K562 (cell line): ENCODE measurements around the gene PRKAG1. TPM values are rescaled to one million over a fixed set of nuclear protein-coding genes. Genes with fewer than 3 reads are reported as not detected.

Experiments used
- ARID3B ChIP-seq: fragments of 250-450 bp; sonication (Bioruptor Pico); IDR thresholded peaks from 2 replicates; pipeline ENCODE4 v1.4.0; 2020; ENCODE audit warnings: borderline replicate concordance
- ATF1 ChIP-seq, 2 experiments: fragments of 450-650 bp in 1 of 2; IDR thresholded peaks; 2 replicates each; pipeline ENCODE4 v1.6.1; 2016; ENCODE audit warnings: missing compliant biosample characterization in 1 of 2, missing genetic modification characterization in 1 of 2
- CHCHD3 ChIP-seq: fragments of 250-450 bp; sonication (Bioruptor Pico); IDR thresholded peaks from 2 replicates; pipeline ENCODE4 v2.1.2; 2022; ENCODE audit warnings: mild to moderate bottlenecking
- E2F6 ChIP-seq, 2 experiments: IDR thresholded peaks; 2 replicates each; pipeline ENCODE4 v1.6.1; 2011; ENCODE audit warnings: borderline replicate concordance in 1 of 2, control low read depth in 1 of 2, low read depth in 1 of 2, low read length in 1 of 2, mild to moderate bottlenecking in 1 of 2, mixed read lengths in 1 of 2, moderate library complexity in 1 of 2; ENCODE audit not compliant: insufficient read depth in 1 of 2, insufficient read length in 1 of 2, poor library complexity in 1 of 2, severe bottlenecking in 1 of 2; ENCODE audit errors: extremely low read depth in 1 of 2
- E2F8 ChIP-seq: fragments of 450-650 bp; IDR thresholded peaks from 2 replicates; pipeline ENCODE4 v1.7.1; 2018; ENCODE audit warnings: mild to moderate bottlenecking, low read depth; ENCODE audit not compliant: partially characterized antibody
- GTF2B ChIP-seq: IDR thresholded peaks from 2 replicates; pipeline ENCODE4 v1.6.1; 2011; ENCODE audit not compliant: insufficient read length; ENCODE audit errors: extremely low read depth
- KDM2B ChIP-seq: fragments of 250-450 bp; sonication (Bioruptor Pico); IDR thresholded peaks from 2 replicates; pipeline ENCODE4 v1.8.0; 2021; ENCODE audit warnings: mild to moderate bottlenecking, moderate library complexity
- KDM5B ChIP-seq: fragments of 200-600 bp; sonication (generic); IDR thresholded peaks from 2 replicates; pipeline ENCODE4 v1.6.1; 2012; ENCODE audit warnings: low read depth, mild to moderate bottlenecking, moderate library complexity, low read length, control low read depth, inconsistent platforms; ENCODE audit not compliant: insufficient replicate concordance
- LEF1 ChIP-seq: fragments of 450-650 bp; IDR thresholded peaks from 2 replicates; pipeline ENCODE4 v1.6.1; 2016; ENCODE audit warnings: mild to moderate bottlenecking
- NCOA4 ChIP-seq: fragments of 450-650 bp; IDR thresholded peaks from 2 replicates; pipeline ENCODE4 v1.6.1; 2018; ENCODE audit warnings: mild to moderate bottlenecking; ENCODE audit not compliant: partially characterized antibody
- NR2C2 ChIP-seq, 2 experiments: fragments of 200-800 bp in 1 of 2; sonication (Bioruptor generic) in 1 of 2; sonication (generic) in 1 of 2; formaldehyde crosslinking in 1 of 2; IDR thresholded peaks; 2 replicates each; pipeline versions ENCODE4 v1.6.1 to v1.8.0; 2016 to 2022; ENCODE audit warnings: mild to moderate bottlenecking in 1 of 2, missing compliant biosample characterization in 1 of 2, missing genetic modification characterization in 1 of 2, missing genetic modification reagents in 1 of 2
- PHB ChIP-seq: fragments of 250-450 bp; sonication (Bioruptor Pico); IDR thresholded peaks from 2 replicates; pipeline ENCODE4 v1.5.0; 2021
- PYGO2 ChIP-seq: fragments of 450-650 bp; IDR thresholded peaks from 2 replicates; pipeline ENCODE4 v1.6.1; 2016; ENCODE audit warnings: mild to moderate bottlenecking, missing genetic modification characterization, moderate library complexity, missing compliant biosample characterization
- RBFOX2 ChIP-seq: fragments of 200-400 bp; formaldehyde crosslinking; IDR thresholded peaks from 2 replicates; pipeline ENCODE4 v1.6.1; 2017; ENCODE audit warnings: low read depth, mild to moderate bottlenecking, low read length, moderate library complexity
- RFX5 ChIP-seq: IDR thresholded peaks from 2 replicates; pipeline ENCODE4 v1.6.1; 2011; ENCODE audit warnings: low read depth, mild to moderate bottlenecking, improper control_type of control experiment, low read length
- RHOXF2B ChIP-seq: fragments of 250-450 bp; sonication (Bioruptor Pico); conservative IDR thresholded peaks from 2 replicates; pipeline ENCODE4 v1.5.1; 2021
- SAFB ChIP-seq: fragments of 200-400 bp; formaldehyde crosslinking; IDR thresholded peaks from 2 replicates; pipeline ENCODE4 v1.6.1; 2017; ENCODE audit warnings: low read depth, low read length, borderline replicate concordance
- SMAD3 ChIP-seq: fragments of 450-650 bp; formaldehyde crosslinking; conservative IDR thresholded peaks from 2 replicates; pipeline ENCODE4 v1.4.0; 2020; ENCODE audit warnings: mild to moderate bottlenecking
- SMARCA4 ChIP-seq: fragments of 450-650 bp; IDR thresholded peaks from 2 replicates; pipeline ENCODE4 v1.6.1; 2016
- SPI1 ChIP-seq: IDR thresholded peaks from 2 replicates; pipeline ENCODE4 v1.6.1; 2011; ENCODE audit warnings: low read depth, low read length, control low read depth, borderline replicate concordance
- XRCC3 ChIP-seq: fragments of 450-650 bp; IDR thresholded peaks from 2 replicates; pipeline ENCODE4 v1.6.1; 2017; ENCODE audit warnings: mild to moderate bottlenecking, moderate library complexity
- ZNF232 ChIP-seq: sonication (generic); formaldehyde crosslinking; IDR thresholded peaks from 2 replicates; pipeline ENCODE4 v1.8.0; 2022; ENCODE audit warnings: mild to moderate bottlenecking, missing genetic modification reagents
- polyA plus RNA-seq, 8 experiments: library from polyadenylated mRNA; depleted of rRNA in 4 of 8; stranded (reverse) in 5 of 8; unstranded in 3 of 8; fragments of >200 nt; fragmentation: Nextera tagmentation in 2 of 8; fragmentation: Illumina TruSeq in 1 of 8; extraction: Ambion mirVana in 2 of 8; extraction: Trizol in 1 of 8; gene quantifications; 2 replicates each; pipeline versions ENCODE4 v1.2.1 to v1.2.3, GENCODE V29; 2011 to 2014; ENCODE audit warnings: inconsistent platforms in 1 of 8, missing spikeins in 1 of 8
- total RNA-seq, 7 experiments: library from RNA; depleted of rRNA in 6 of 7; stranded (reverse); fragments of >200 nt in 6 of 7; fragmentation: Illumina TruSeq in 2 of 7; extraction: Trizol in 2 of 7; gene quantifications; 2 replicates each; pipeline versions ENCODE4 v1.2.1 to v1.2.3, GENCODE V29; 2011 to 2021; ENCODE audit warnings: low replicate concordance in 1 of 7

PRKAG1 gene
- total and polyA plus RNA-seq, 9 of the 15 experiments (the other 6 are each of a cell fraction or from before 2014, with no cell fraction given) = 51.1 to 126 (median 79.1) TPM

GRCh38 chr12:48956279-48957140, 62.1 kb downstream of the PRKAG1 start (continued):
- TF ChIP-seq XRCC3 (no peak), ZNF232 (CRISPR knock-in tag) (no peak), SAFB (no peak), RHOXF2B (CRISPR knock-in tag) (no peak), PYGO2 (tag) (no peak), LEF1 (peak; percentile 73; the same call in 1 of the 2 replicates), CHCHD3 (CRISPR knock-in tag) (no peak), RFX5 (no peak), GTF2B (no peak), PHB (CRISPR knock-in tag) (no peak), KDM5B (no peak), E2F8 (peak; percentile 26), SMARCA4 (peak; percentile 43; the same call in 1 of the 2 replicates), SPI1 (0 out of 2 replicates have a peak, but pooled peaks have one; percentile 8), ARID3B (CRISPR knock-in tag) (no peak), ATF1 (CRISPR knock-in tag; IDR thresholded peaks at IDR 0.05) (no peak), ATF1 (tag; IDR thresholded peaks at IDR 0.05) (peak; percentile 59), NR2C2 (CRISPR knock-in tag; IDR thresholded peaks at IDR 0.05) (no peak), NR2C2 (tag; IDR thresholded peaks at IDR 0.05) (no peak), NCOA4 (no peak), RBFOX2 (no peak), E2F6 (IDR thresholded peaks at IDR 0.05; ENCODE audit: borderline replicate concordance in 1 of 2, extremely low read depth in 1 of 2, insufficient read depth in 1 of 2, insufficient read length in 1 of 2, low read depth in 1 of 2, low read length in 1 of 2, poor library complexity in 1 of 2, severe bottlenecking in 1 of 2) (no peak), KDM2B (CRISPR knock-in tag) (no peak), SMAD3 (no peak)
